Mesodermal cell (in vitro differentiated cells): Measurements from ENCODE around the gene TUBE1.
A peak's percentile ranks its signal among the peaks of the same experiment; 100 is the strongest.
"Not testable (repeated sequence)": the region's sequence is repeated elsewhere in the genome, so short reads cannot be mapped to it uniquely, and the experiment has no call there.

Experiments
- H3K27ac ChIP-seq: 2 replicates; pipeline ENCODE4 v1.7.0; 2013; ENCODE audit warnings: mild to moderate bottlenecking, low read depth, low read length, moderate library complexity; ENCODE audit not compliant: severe bottlenecking
- H3K36me3 ChIP-seq: 2 replicates; pipeline ENCODE4 v1.7.1; 2013; ENCODE audit warnings: mild to moderate bottlenecking, low read length, moderate library complexity; ENCODE audit not compliant: control insufficient read depth, insufficient read depth
- H3K4me1 ChIP-seq: one replicate; pipeline ENCODE4 v1.7.1; 2013; ENCODE audit warnings: mild to moderate bottlenecking, low read length; ENCODE audit not compliant: insufficient read depth, control insufficient read depth, poor library complexity, severe bottlenecking
- H3K4me3 ChIP-seq: 2 replicates; pipeline ENCODE4 v1.7.0; 2013; ENCODE audit warnings: low read length, control low read depth, mild to moderate bottlenecking; ENCODE audit not compliant: insufficient read depth, poor library complexity, severe bottlenecking; ENCODE audit errors: extremely low read depth
- H3K9me3 ChIP-seq: 2 replicates; pipeline ENCODE4 v1.7.1; 2013; ENCODE audit warnings: mild to moderate bottlenecking, low read length, moderate library complexity; ENCODE audit not compliant: control insufficient read depth
- WGBS, 2 experiments: methylation state at CpG; one replicate each; pipeline ENCODE4 v1.1.5; 2013; ENCODE audit warnings: missing lambda C conversion rate in 2 of 2; ENCODE audit not compliant: insufficient coverage in 2 of 2; 5-methylcytosine and 5-hydroxymethylcytosine counted together

The TUBE1 gene

DNA sequence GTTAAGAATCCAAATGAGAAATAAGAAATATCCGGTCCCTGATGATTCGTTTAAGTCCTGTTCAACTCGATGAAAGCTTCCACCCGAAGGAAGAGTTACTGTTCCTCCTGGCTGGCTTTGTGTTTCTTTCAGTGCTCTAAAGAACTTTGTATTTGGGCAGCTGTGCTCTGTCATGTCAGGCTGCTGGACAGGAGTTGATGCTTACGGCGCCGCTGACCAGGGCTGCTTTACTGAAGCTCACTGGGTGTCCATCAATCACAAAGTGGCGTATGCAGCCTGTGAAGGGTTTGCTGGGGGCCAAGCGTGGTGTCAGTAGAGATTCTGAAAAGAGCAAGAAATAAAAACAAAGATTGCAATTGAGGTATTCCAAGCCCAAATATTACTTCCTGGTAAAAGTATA, 22.0 kb upstream of the TUBE1 start:
- H3K4me1 ChIP-seq, result peaks cover 5% of the 10 kb centered on the region
- no peak overlapping the region for H3K27ac ChIP-seq
- no peaks in the 10 kb centered on the region for H3K9me3 ChIP-seq
- H3K4me3 ChIP-seq, result no peak overlapping the region
- WGBS, 2 experiments, result 73 to 82% methylated on average over 8 of the region's 9 CpGs
- no peaks in the 10 kb centered on the region for H3K36me3 ChIP-seq

GRCh38 chr6:112106562-112106961, 19.3 kb upstream of the TUBE1 start:
- Histone ChIP-seq H3K27ac (no peak overlapping the region), H3K9me3 (no peaks in the 10 kb centered on the region), H3K4me1 (no peaks in the 10 kb centered on the region), H3K4me3 (no peak overlapping the region), H3K36me3 (no peaks in the 10 kb centered on the region)
- 100% methylated on average over 1 of the region's 2 CpGs; no CpG with 5 or more reads in 1 of the 2 experiments for WGBS, 2 experiments

- not testable (repeated sequence) for H3K4me3 ChIP-seq, H3K9me3 ChIP-seq, H3K27ac ChIP-seq, H3K36me3 ChIP-seq, H3K4me1 ChIP-seq
- no CpG with 5 or more reads among the region's 2 CpGs for WGBS, 2 experiments
Measured at GRCh38 chr6:112106026-112106425, 18.7 kb upstream of the TUBE1 start.

GRCh38 chr6:112100561-112100960, 13.3 kb upstream of the TUBE1 start:
- no peaks in the 10 kb centered on the region for H3K4me1 ChIP-seq
- no peak overlapping the region for H3K27ac ChIP-seq
- H3K36me3 ChIP-seq, result no peaks in the 10 kb centered on the region
- no peak overlapping the region for H3K4me3 ChIP-seq
- H3K9me3 ChIP-seq, result no peaks in the 10 kb centered on the region
- 53 to 69% methylated on average over 2 to 3 of the region's 4 CpGs for WGBS, 2 experiments

GRCh38 chr6:112096901-112097300, 9.6 kb upstream of the TUBE1 start:
- Histone ChIP-seq H3K4me3 (no peak overlapping the region), H3K4me1 (no peaks in the 10 kb centered on the region), H3K36me3 (no peaks in the 10 kb centered on the region), H3K9me3 (no peaks in the 10 kb centered on the region), H3K27ac (no peak overlapping the region)
- 92 to 100% methylated on average over 2 of the region's 2 CpGs for WGBS, 2 experiments

GRCh38 chr6:112087916-112088315, 634 bp upstream of the TUBE1 start:
- H3K27ac ChIP-seq, result peak overlapping the region; percentile 72

GRCh38 chr6:112086744-112087135, 542 bp downstream of the TUBE1 start:
- peaks cover 3% of the 10 kb centered on the region for H3K4me1 ChIP-seq
- peak overlapping the region; percentile 78 for H3K27ac ChIP-seq
- no peaks in the 10 kb centered on the region for H3K9me3 ChIP-seq
- WGBS, 2 experiments, result 0% methylated on average over 3 to 6 of the region's 8 CpGs
- H3K36me3 ChIP-seq, result peaks cover 11% of the 10 kb centered on the region
- H3K4me3 ChIP-seq, result peak overlapping the region; percentile 81

More at GRCh38 chr6:112087916-112088315, 634 bp upstream of the TUBE1 start:
- Histone ChIP-seq H3K9me3 (no peaks in the 10 kb centered on the region), H3K36me3 (peaks cover 11% of the 10 kb centered on the region), H3K4me3 (peak overlapping the region; percentile 81), H3K4me1 (peaks cover 3% of the 10 kb centered on the region)
- WGBS, 2 experiments, result 38 to 55% methylated on average over 5 to 6 of the region's 7 CpGs

- Histone ChIP-seq H3K9me3 (no peaks in the 10 kb centered on the region), H3K4me1 (peaks cover 3% of the 10 kb centered on the region), H3K27ac (no peak overlapping the region), H3K36me3 (peaks cover 12% of the 10 kb centered on the region), H3K4me3 (no peak overlapping the region)
- WGBS, 2 experiments, result 93 to 98% methylated on average over 4 to 6 of the region's 8 CpGs
Measured at GRCh38 chr6:112085286-112086065, 1.8 kb downstream of the TUBE1 start.

- Histone ChIP-seq H3K27ac (no peak overlapping the region), H3K9me3 (no peaks in the 10 kb centered on the region), H3K4me1 (peaks cover 3% of the 10 kb centered on the region), H3K4me3 (no peak overlapping the region), H3K36me3 (peaks cover 15% of the 10 kb centered on the region)
- no CpG with 5 or more reads among the region's 4 CpGs for WGBS, 2 experiments
Measured at GRCh38 chr6:112081569-112081968, 5.7 kb downstream of the TUBE1 start.

DNA sequence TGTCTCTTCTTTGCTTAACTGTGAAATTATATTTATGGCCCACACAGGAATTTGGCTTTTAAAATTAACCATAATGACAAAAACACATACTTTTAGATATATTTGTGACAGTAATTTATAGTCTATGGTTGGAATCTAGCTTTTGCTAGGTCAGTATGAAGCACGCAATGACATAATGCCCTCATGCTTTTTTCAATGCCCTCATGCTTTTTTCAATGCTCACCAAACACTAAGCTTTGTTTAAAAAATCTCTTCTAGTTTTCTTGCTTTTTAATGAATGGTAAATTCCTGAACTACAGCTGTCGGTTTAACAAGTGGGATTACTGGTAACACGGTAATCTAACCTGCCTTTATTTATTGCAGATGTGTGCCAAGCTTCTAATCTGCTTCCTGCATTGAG, 20.7 kb downstream of the TUBE1 start:
- H3K4me3 ChIP-seq, result no peak overlapping the region
- H3K4me1 ChIP-seq, result no peaks in the 10 kb centered on the region
- WGBS, 2 experiments, result 83 to 100% methylated on average over 1 to 2 of the region's 3 CpGs
- H3K9me3 ChIP-seq, result no peaks in the 10 kb centered on the region
- H3K27ac ChIP-seq, result no peak overlapping the region
- no peaks in the 10 kb centered on the region for H3K36me3 ChIP-seq

DNA sequence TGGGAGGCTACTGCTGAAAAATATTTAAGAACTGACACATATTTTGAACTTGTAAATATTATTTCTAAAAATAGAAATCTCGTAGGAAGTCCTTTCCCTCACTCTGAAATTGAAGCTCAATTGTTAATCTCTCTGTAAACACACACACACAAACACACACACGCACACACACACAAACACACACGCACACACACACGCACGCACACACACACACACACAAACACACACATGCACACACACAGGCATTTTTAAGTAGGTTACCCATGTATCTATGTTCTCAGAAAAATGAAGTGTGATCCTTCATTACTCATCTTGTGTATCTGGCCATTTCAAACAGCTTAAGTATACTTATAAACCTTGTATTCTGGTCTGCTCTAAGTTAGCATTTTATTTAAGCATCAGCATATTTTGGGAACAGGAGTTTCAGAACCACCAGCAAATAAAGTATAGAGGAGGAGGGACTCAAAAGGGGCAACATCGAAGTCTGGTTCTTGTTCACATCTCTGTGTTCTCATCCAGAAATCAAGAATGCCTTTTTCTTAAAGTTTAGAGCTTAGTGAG, 21.8 kb downstream of the TUBE1 start:
- 100% methylated on average over 1 of the region's 6 CpGs; no CpG with 5 or more reads in 1 of the 2 experiments for WGBS, 2 experiments
- Histone ChIP-seq H3K4me1 (no peaks in the 10 kb centered on the region), H3K4me3 (no peak overlapping the region), H3K36me3 (no peaks in the 10 kb centered on the region), H3K27ac (no peak overlapping the region), H3K9me3 (no peaks in the 10 kb centered on the region)
